ENCODE results near the gene EFHD1.

- no peak for TF ChIP-seq CTCF (IDR thresholded peaks at IDR 0.05; ENCODE audit: low read depth, low read length, poor library complexity, severe bottlenecking)
- no peak for TF ChIP-seq EZH2phosphoT487 (IDR thresholded peaks at IDR 0.05; ENCODE audit: borderline replicate concordance, low read length)
These were observed 95.4 kb downstream of the EFHD1 start for GRCh38 chr2:232728785-232729184.

Measured in DOHH2 (cell line).